HG03469 (cell line): ENCODE results near the gene TRO.

Experiments
- ATAC-seq: cut with Tn5 transposase; IDR thresholded peaks from one replicate; pipeline ENCODE4 v1.9.1; 2021; ENCODE audit warnings: mild to moderate bottlenecking, moderate library complexity, moderate number of reproducible peaks; ENCODE audit not compliant: unreplicated experiment

The TRO gene

GRCh38 chrX:54964766-54965497 lies 44.3 kb downstream of the TRO start:
- ATAC-seq = no peak

- ATAC-seq = no peak
These were observed 56.8 kb downstream of the TRO start for GRCh38 chrX:54977387-54977786.

DNA sequence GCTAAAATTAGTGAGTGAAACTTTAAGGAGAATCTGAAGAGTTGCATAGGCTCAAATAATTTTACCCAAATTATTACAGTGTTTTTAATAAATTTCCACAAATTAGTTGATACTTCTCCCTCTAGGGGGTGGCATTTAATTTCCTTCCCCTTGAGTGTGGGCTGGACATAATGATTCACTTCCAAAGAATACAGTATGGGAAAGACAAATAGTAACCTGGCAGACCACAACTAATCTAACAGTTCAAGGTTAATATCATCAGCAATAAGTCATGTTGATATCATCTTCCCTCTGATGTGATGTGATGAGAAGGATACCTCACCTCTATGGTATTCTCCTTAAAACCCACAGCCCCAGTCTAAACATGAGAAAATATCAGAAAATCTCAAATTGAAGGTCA lies 57.8 kb downstream of the TRO start:
- ATAC-seq = no peak

GRCh38 chrX:54979432-54979831 lies 58.8 kb downstream of the TRO start:
- ATAC-seq = no peak

DNA sequence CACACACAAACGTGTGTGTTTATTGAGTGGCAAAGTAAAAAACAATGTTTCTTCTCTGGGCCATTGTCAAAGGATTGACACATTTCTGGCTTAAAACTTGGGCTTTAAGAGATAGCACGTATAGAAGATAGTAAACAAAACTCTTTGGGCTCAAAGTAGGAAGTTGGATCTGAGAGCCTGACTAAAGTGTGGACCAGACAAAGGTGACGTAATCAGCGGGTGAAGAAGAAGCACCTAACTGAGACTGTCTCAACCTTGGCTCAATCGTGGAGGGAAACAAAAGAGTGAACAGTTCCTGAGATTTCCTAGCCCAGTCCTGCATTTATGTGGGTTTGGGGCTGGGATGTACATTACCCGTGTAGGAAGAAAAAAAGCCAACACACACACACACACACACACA lies 59.7 kb downstream of the TRO start:
- ATAC-seq = no peak
